ENCODE results near the gene SOX5.

SOX5 gene

DNA sequence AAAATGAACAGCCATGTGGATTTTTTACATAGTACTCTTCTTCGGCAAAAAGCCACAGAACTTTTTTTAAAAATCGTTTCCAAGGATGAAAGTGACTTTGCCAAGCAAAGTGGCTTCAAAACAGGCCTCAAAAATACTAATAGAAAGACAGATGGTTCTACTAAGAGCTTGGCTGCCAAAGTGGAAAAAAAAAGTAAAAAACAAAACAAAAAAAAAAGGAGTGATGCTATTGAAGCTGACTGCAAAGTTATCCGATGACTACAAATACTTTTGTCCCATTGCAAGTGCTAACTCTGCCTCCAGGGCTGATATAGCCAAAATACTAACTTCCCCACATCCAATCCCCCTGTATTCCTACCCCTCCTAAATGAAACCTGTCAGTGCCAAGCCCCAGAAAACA is 277.6 kb downstream of the SOX5 start:
- H3K9me3 ChIP-seq (ENCODE audit: severe bottlenecking) = no peaks in the 10 kb centered on the region
- no peak for DNase-seq (ENCODE audit: low spot score)
- no peak overlapping the region for H3K4me3 ChIP-seq (ENCODE audit: severe bottlenecking)
- H3K27ac ChIP-seq (ENCODE audit: poor library complexity, severe bottlenecking) = no peak overlapping the region
- TF ChIP-seq CTCF (IDR thresholded peaks at IDR 0.05; ENCODE audit: poor library complexity, severe bottlenecking) = no peak
- H3K4me1 ChIP-seq (ENCODE audit: insufficient read depth, poor library complexity, severe bottlenecking) = no peaks in the 10 kb centered on the region
- ATAC-seq (ENCODE audit: low read depth) = no peak
- no peaks in the 10 kb centered on the region for H3K27me3 ChIP-seq (ENCODE audit: insufficient read depth, poor library complexity, severe bottlenecking)
- H3K36me3 ChIP-seq (ENCODE audit: low read depth) = no peaks in the 10 kb centered on the region

- no peak for DNase-seq (ENCODE audit: low spot score)
- H3K27ac ChIP-seq (ENCODE audit: poor library complexity, severe bottlenecking) = no peak overlapping the region
- no peak overlapping the region for H3K4me3 ChIP-seq (ENCODE audit: severe bottlenecking)
- no peaks in the 10 kb centered on the region for H3K36me3 ChIP-seq (ENCODE audit: low read depth)
- no peak for ATAC-seq (ENCODE audit: low read depth)
- H3K9me3 ChIP-seq (ENCODE audit: severe bottlenecking) = no peaks in the 10 kb centered on the region
- no peak for TF ChIP-seq CTCF (IDR thresholded peaks at IDR 0.05; ENCODE audit: poor library complexity, severe bottlenecking)
- H3K27me3 ChIP-seq (ENCODE audit: insufficient read depth, poor library complexity, severe bottlenecking) = no peaks in the 10 kb centered on the region
- no peaks in the 10 kb centered on the region for H3K4me1 ChIP-seq (ENCODE audit: insufficient read depth, poor library complexity, severe bottlenecking)
Observed at GRCh38 chr12:23670684-23671083, 278.8 kb downstream of the SOX5 start.

- Histone ChIP-seq H3K9me3 (ENCODE audit: severe bottlenecking) (no peaks in the 10 kb centered on the region), H3K27ac (ENCODE audit: poor library complexity, severe bottlenecking) (no peak overlapping the region), H3K27me3 (ENCODE audit: insufficient read depth, poor library complexity, severe bottlenecking) (no peaks in the 10 kb centered on the region), H3K36me3 (ENCODE audit: low read depth) (no peaks in the 10 kb centered on the region), H3K4me3 (ENCODE audit: severe bottlenecking) (no peak overlapping the region), H3K4me1 (ENCODE audit: insufficient read depth, poor library complexity, severe bottlenecking) (no peaks in the 10 kb centered on the region)
- no peak for DNase-seq (ENCODE audit: low spot score)
- TF ChIP-seq CTCF (IDR thresholded peaks at IDR 0.05; ENCODE audit: poor library complexity, severe bottlenecking) = no peak
- no peak for ATAC-seq (ENCODE audit: low read depth)
Observed at GRCh38 chr12:23669691-23670090, 279.8 kb downstream of the SOX5 start.

GRCh38 chr12:23666866-23667265 is 282.6 kb downstream of the SOX5 start:
- H3K27ac ChIP-seq (ENCODE audit: poor library complexity, severe bottlenecking) = no peak overlapping the region
- no peak for TF ChIP-seq CTCF (IDR thresholded peaks at IDR 0.05; ENCODE audit: poor library complexity, severe bottlenecking)
- no peaks in the 10 kb centered on the region for H3K36me3 ChIP-seq (ENCODE audit: low read depth)
- no peak overlapping the region for H3K4me3 ChIP-seq (ENCODE audit: severe bottlenecking)
- no peaks in the 10 kb centered on the region for H3K27me3 ChIP-seq (ENCODE audit: insufficient read depth, poor library complexity, severe bottlenecking)
- H3K4me1 ChIP-seq (ENCODE audit: insufficient read depth, poor library complexity, severe bottlenecking) = no peaks in the 10 kb centered on the region
- ATAC-seq (ENCODE audit: low read depth) = no peak
- DNase-seq (ENCODE audit: low spot score) = no peak
- no peaks in the 10 kb centered on the region for H3K9me3 ChIP-seq (ENCODE audit: severe bottlenecking)

- DNase-seq (ENCODE audit: low spot score) = no peak
- no peaks in the 10 kb centered on the region for H3K27me3 ChIP-seq (ENCODE audit: insufficient read depth, poor library complexity, severe bottlenecking)
- no peak overlapping the region for H3K4me3 ChIP-seq (ENCODE audit: severe bottlenecking)
- H3K36me3 ChIP-seq (ENCODE audit: low read depth) = no peaks in the 10 kb centered on the region
- no peak for TF ChIP-seq CTCF (IDR thresholded peaks at IDR 0.05; ENCODE audit: poor library complexity, severe bottlenecking)
- no peaks in the 10 kb centered on the region for H3K9me3 ChIP-seq (ENCODE audit: severe bottlenecking)
- H3K27ac ChIP-seq (ENCODE audit: poor library complexity, severe bottlenecking) = no peak overlapping the region
- no peaks in the 10 kb centered on the region for H3K4me1 ChIP-seq (ENCODE audit: insufficient read depth, poor library complexity, severe bottlenecking)
- ATAC-seq (ENCODE audit: low read depth) = no peak
Observed at GRCh38 chr12:23662966-23663365, 286.5 kb downstream of the SOX5 start.
